B cell (primary cell): ENCODE data around the gene CBX4. TPM values are rescaled to one million over a fixed set of nuclear protein-coding genes. Genes with fewer than 3 reads are reported as not detected.

Source experiments
- ATAC-seq: fragments of 200-7000 bp; cut with Tn5 transposase; one replicate; pipeline ENCODE4 v1.10.0; 2021; ENCODE audit warnings: low read depth, mild to moderate bottlenecking, moderate number of reproducible peaks, moderate library complexity
- CTCF ChIA-PET: fragments of 350-600 bp; sonication (Branson Sonifier 250); formaldehyde crosslinking; loops from one replicate; lab custom pipeline; 2021; ENCODE audit warnings: antibody characterized with exemption, inconsistent platforms; lab: Charles Lee
- POLR2A ChIA-PET: fragments of 350-600 bp; sonication (Branson Sonifier 250); formaldehyde crosslinking; loops from one replicate; lab custom pipeline; 2021; ENCODE audit warnings: antibody characterized with exemption; lab: Charles Lee
- DNase-seq: peaks from one replicate; pipeline ENCODE4 v3.0.0; 2013
- H2AFZ ChIP-seq: 2 replicates; pipeline ENCODE4 v1.6.1; 2012; ENCODE audit warnings: mild to moderate bottlenecking, low read depth, low read length; ENCODE audit not compliant: insufficient read depth, poor library complexity, severe bottlenecking
- H3K27ac ChIP-seq, 2 donors: 1 replicate in 1 of 2; 2 replicates in 1 of 2; pipeline ENCODE4 v1.5.1; 2012 to 2013; ENCODE audit warnings: low read length in 2 of 2, mild to moderate bottlenecking in 2 of 2, moderate library complexity in 1 of 2
- H3K27me3 ChIP-seq, 4 experiments: fragments of 200-600 bp in 1 of 4; sonication (generic) in 1 of 4; replicated peaks in 1 of 4; 1 replicate in 2 of 4; 2 replicates in 2 of 4; pipeline versions ENCODE4 v1.6.1 to v1.7.0; 2013 to 2016; ENCODE audit warnings: low read length in 3 of 4, mild to moderate bottlenecking in 2 of 4, mixed read lengths in 1 of 4, moderate library complexity in 1 of 4; ENCODE audit not compliant: insufficient read depth in 4 of 4, control insufficient read depth in 3 of 4; ENCODE audit errors: control extremely low read depth in 1 of 4
- H3K36me3 ChIP-seq, 2 experiments: replicated peaks in 1 of 2; 1 replicate in 1 of 2; 2 replicates in 1 of 2; pipeline versions ENCODE4 v1.6.1 to v1.7.1; 2013; ENCODE audit warnings: low read length in 1 of 2; ENCODE audit not compliant: insufficient read depth in 2 of 2, control insufficient read depth in 1 of 2; ENCODE audit errors: control extremely low read depth in 1 of 2, extremely low read depth in 1 of 2
- H3K4me1 ChIP-seq, 2 donors: fragments of 200-600 bp in 1 of 2; sonication (generic) in 1 of 2; 1 replicate in 1 of 2; 2 replicates in 1 of 2; pipeline versions ENCODE4 v1.5.1 to v1.6.1; 2013 to 2017; ENCODE audit warnings: low read length in 2 of 2; ENCODE audit not compliant: control insufficient read depth in 2 of 2, insufficient read depth in 2 of 2
- H3K4me2 ChIP-seq: replicated peaks from 2 replicates; pipeline ENCODE3; 2012; ENCODE audit warnings: mild to moderate bottlenecking, low read depth, low read length; ENCODE audit not compliant: poor library complexity, severe bottlenecking
- H3K4me3 ChIP-seq, 5 experiments: fragments of 200-600 bp in 1 of 5; sonication (generic) in 1 of 5; 1 replicate in 3 of 5; 2 replicates in 2 of 5; pipeline versions ENCODE4 v1.5.1 to v1.7.0; 2011 to 2016; ENCODE audit warnings: low read length in 4 of 5, mild to moderate bottlenecking in 4 of 5, low read depth in 2 of 5, control low read depth in 1 of 5, moderate library complexity in 1 of 5; ENCODE audit not compliant: insufficient read depth in 1 of 5; ENCODE audit errors: control extremely low read depth in 1 of 5, extremely low read depth in 1 of 5
- H3K79me2 ChIP-seq: fragments of 200-600 bp; sonication (generic); one replicate; pipeline ENCODE4 v1.6.0; 2016; ENCODE audit warnings: low read length; ENCODE audit not compliant: control insufficient read depth, insufficient read depth
- H3K9ac ChIP-seq: fragments of 200-600 bp; sonication (generic); 2 replicates; pipeline ENCODE4 v1.6.1; 2017; ENCODE audit warnings: mild to moderate bottlenecking, low read length, moderate library complexity
- H3K9me3 ChIP-seq, 3 donors: one replicate each; pipeline versions ENCODE4 v1.6.1 to v1.7.1; 2013; ENCODE audit warnings: low read length in 2 of 3; ENCODE audit not compliant: control insufficient read depth in 2 of 3, insufficient read depth in 1 of 3; ENCODE audit errors: control extremely low read depth in 1 of 3
- H4K20me1 ChIP-seq: 2 replicates; pipeline ENCODE4 v1.6.0; 2012; ENCODE audit warnings: mild to moderate bottlenecking, low read length; ENCODE audit not compliant: insufficient read depth, control insufficient read depth, poor library complexity, severe bottlenecking
- H3K27ac Mint-ChIP-seq: one replicate; pipeline ENCODE4 v1.8.0; 2021; ENCODE audit warnings: mixed read lengths
- H3K27me3 Mint-ChIP-seq: one replicate; pipeline ENCODE4 v1.8.0; 2021; ENCODE audit warnings: mixed read lengths
- H3K4me1 Mint-ChIP-seq: one replicate; pipeline ENCODE4 v1.8.0; 2021; ENCODE audit warnings: mixed read lengths
- H3K4me3 Mint-ChIP-seq: one replicate; pipeline ENCODE4 v1.8.0; 2021; ENCODE audit warnings: mixed read lengths
- H3K9me3 Mint-ChIP-seq: one replicate; pipeline ENCODE4 v1.8.0; 2022; ENCODE audit warnings: mixed read lengths; ENCODE audit not compliant: insufficient read depth
- EZH2 ChIP-seq: IDR thresholded peaks from 2 replicates; pipeline ENCODE4 v1.6.1; 2012; ENCODE audit warnings: borderline replicate concordance, low read depth, mild to moderate bottlenecking, moderate library complexity, low read length; ENCODE audit not compliant: insufficient read depth, poor library complexity, severe bottlenecking
- WGBS: methylation state at CpG from one replicate; pipeline ENCODE4 v1.1.5; 2013; ENCODE audit warnings: missing lambda C conversion rate; ENCODE audit not compliant: insufficient coverage; 5-methylcytosine and 5-hydroxymethylcytosine counted together
- intact Hi-C: fragments of 100-400 bp; cut with micrococcal nuclease; formaldehyde crosslinking; loops from one replicate; pipeline ENCODE4 v1.10.0; 2022
- polyA plus RNA-seq: library from polyadenylated mRNA; depleted of rRNA; stranded (reverse); fragments of >200 nt; gene quantifications from 2 replicates; pipeline ENCODE4 v1.2.3, GENCODE V29; 2012
- total RNA-seq, 2 donors: library from RNA; stranded (reverse); fragments of 120-200 nt in 1 of 2; gene quantifications; 1 replicate in 1 of 2; 2 replicates in 1 of 2; pipeline versions ENCODE4 v1.2.3 to v1.2.4, GENCODE V29; 2013 to 2022
- TF ChIP-seq, protein P1 (sequence below): fragments of 200-600 bp; IDR thresholded peaks from one replicate; pipeline ENCODE4 v1.8.0; 2022; ENCODE audit warnings: antibody characterized with exemption, mild to moderate bottlenecking

CBX4 gene
- total and polyA plus RNA-seq, 2 donors (not counting 1 experiment from before 2014, with no cell fraction given) = 81.9 to 115 TPM

- Histone ChIP-seq H3K4me2 (peak overlapping the region; percentile 94), H3K27me3 (peaks cover 0 to 27% (median 16%) of the 10 kb centered on the region in 4 experiments), H3K4me3 (peak overlapping the region; percentile 63 to 99 (median 94)), H3K36me3 (peaks cover 0 to 34% of the 10 kb centered on the region in 2 experiments), H3K27ac (peak overlapping the region; percentile 66 to 67), H3K4me1 (peaks cover 47 to 75% of the 10 kb centered on the region in 2 donors), H4K20me1 (peaks cover 90% of the 10 kb centered on the region), H3K79me2 (peaks cover 44% of the 10 kb centered on the region), H2AFZ (no peak overlapping the region), H3K9me3 (peaks cover 0 to 29% (median 0%) of the 10 kb centered on the region in 3 donors), H3K9ac (peak overlapping the region; percentile 85)
- ATAC-seq (peak; percentile 31), DNase-seq (peak; percentile 80)
- ChIA-PET CTCF (interaction anchor here (0.6 to 3.4 kb wide), 16 partner anchors 8 to 101 kb away, joined by 3 to 19 read pairs (median 4); partner anchors contain the start of gene CBX8), POLR2A (interaction anchor here (0.5 to 6.9 kb wide), 9 partner anchors 7 to 163 kb away, joined by 3 to 45 read pairs (median 4); partner anchors contain the start of gene CBX8)
- Mint-ChIP-seq H3K27ac (peak overlapping the region; percentile 98), H3K27me3 (peaks cover 6% of the 10 kb centered on the region), H3K4me3 (peak overlapping the region; percentile 98), H3K4me1 (peaks cover 48% of the 10 kb centered on the region), H3K9me3 (no peaks in the 10 kb centered on the region)
- WGBS = 1% methylated on average over 38 of the region's 41 CpGs
- TF ChIP-seq, protein P1, sequence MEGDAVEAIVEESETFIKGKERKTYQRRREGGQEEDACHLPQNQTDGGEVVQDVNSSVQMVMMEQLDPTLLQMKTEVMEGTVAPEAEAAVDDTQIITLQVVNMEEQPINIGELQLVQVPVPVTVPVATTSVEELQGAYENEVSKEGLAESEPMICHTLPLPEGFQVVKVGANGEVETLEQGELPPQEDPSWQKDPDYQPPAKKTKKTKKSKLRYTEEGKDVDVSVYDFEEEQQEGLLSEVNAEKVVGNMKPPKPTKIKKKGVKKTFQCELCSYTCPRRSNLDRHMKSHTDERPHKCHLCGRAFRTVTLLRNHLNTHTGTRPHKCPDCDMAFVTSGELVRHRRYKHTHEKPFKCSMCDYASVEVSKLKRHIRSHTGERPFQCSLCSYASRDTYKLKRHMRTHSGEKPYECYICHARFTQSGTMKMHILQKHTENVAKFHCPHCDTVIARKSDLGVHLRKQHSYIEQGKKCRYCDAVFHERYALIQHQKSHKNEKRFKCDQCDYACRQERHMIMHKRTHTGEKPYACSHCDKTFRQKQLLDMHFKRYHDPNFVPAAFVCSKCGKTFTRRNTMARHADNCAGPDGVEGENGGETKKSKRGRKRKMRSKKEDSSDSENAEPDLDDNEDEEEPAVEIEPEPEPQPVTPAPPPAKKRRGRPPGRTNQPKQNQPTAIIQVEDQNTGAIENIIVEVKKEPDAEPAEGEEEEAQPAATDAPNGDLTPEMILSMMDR = no peak
- no peak for TF ChIP-seq EZH2
- intact Hi-C loops = loop anchor here (5.0 to 10.0 kb wide), 3 partner anchors 90 to 1702 kb away; partner anchors contain the start of genes ENPP7 and TMC8
Observed at GRCh38 chr17:79836972-79837887, 2.0 kb downstream of the CBX4 start.
